HepG2 (cell line): Measurements from ENCODE around the gene TSNAXIP1. TPM values are rescaled to one million over a fixed set of nuclear protein-coding genes. Genes with fewer than 3 reads are reported as not detected.
A peak's percentile ranks its signal among the peaks of the same experiment; 100 is the strongest.

Experiments used
- CERS6 ChIP-seq: sonication (generic); formaldehyde crosslinking; IDR thresholded peaks from 2 replicates; pipeline ENCODE4 v1.5.0; 2020; ENCODE audit warnings: missing genetic modification reagents
- GATAD2A ChIP-seq: IDR thresholded peaks from 2 replicates; pipeline ENCODE4 v1.6.1; 2016
- HBP1 ChIP-seq: IDR thresholded peaks from 2 replicates; pipeline ENCODE4 v1.6.1; 2016; ENCODE audit warnings: low read depth, control low read depth
- HDAC2 ChIP-seq: sonication (generic); formaldehyde crosslinking; IDR thresholded peaks from 2 replicates; pipeline ENCODE4 v1.4.0; 2020; ENCODE audit warnings: missing genetic modification reagents
- KDM5B ChIP-seq: sonication (generic); formaldehyde crosslinking; IDR thresholded peaks from 2 replicates; pipeline ENCODE4 v1.4.0; 2020; ENCODE audit warnings: missing genetic modification reagents, mild to moderate bottlenecking, borderline replicate concordance
- MAX ChIP-seq: IDR thresholded peaks from 2 replicates; pipeline ENCODE4 v1.6.1; 2012; ENCODE audit warnings: inconsistent platforms
- MED13 ChIP-seq: sonication (generic); formaldehyde crosslinking; IDR thresholded peaks from 2 replicates; pipeline ENCODE4 v1.5.0; 2020; ENCODE audit warnings: missing genetic modification reagents
- RNF219 ChIP-seq: sonication (generic); formaldehyde crosslinking; IDR thresholded peaks from 2 replicates; pipeline ENCODE4 v1.5.0; 2020; ENCODE audit warnings: mild to moderate bottlenecking, missing genetic modification reagents
- SMYD3 ChIP-seq: sonication (generic); formaldehyde crosslinking; IDR thresholded peaks from 2 replicates; pipeline ENCODE4 v1.8.1; 2023; ENCODE audit warnings: mild to moderate bottlenecking, missing genetic modification reagents
- U2AF2 ChIP-seq: fragments of 200-400 bp; formaldehyde crosslinking; IDR thresholded peaks from 2 replicates; pipeline ENCODE4 v1.6.1; 2017; ENCODE audit warnings: low read depth, mild to moderate bottlenecking, low read length
- ZNF746 ChIP-seq: sonication (generic); formaldehyde crosslinking; IDR thresholded peaks from 2 replicates; pipeline ENCODE4 v1.8.0; 2022; ENCODE audit warnings: mild to moderate bottlenecking, missing genetic modification reagents
- polyA plus RNA-seq, 8 experiments: library from polyadenylated mRNA; depleted of rRNA in 3 of 8; stranded (reverse) in 7 of 8; unstranded in 1 of 8; fragments of >200 nt; fragmentation: Illumina TruSeq in 4 of 8; extraction: Trizol in 4 of 8; gene quantifications; 2 replicates each; pipeline versions ENCODE4 v1.2.1 to v1.2.3, GENCODE V29; 2011 to 2016; ENCODE audit warnings: low read depth in 4 of 8, missing spikeins in 1 of 8, mixed read lengths in 1 of 8; ENCODE audit not compliant: insufficient read depth in 1 of 8
- total RNA-seq, 5 experiments: library from RNA; depleted of rRNA; stranded (reverse); fragments of >200 nt; fragmentation: Illumina TruSeq; extraction: Trizol; gene quantifications; 2 replicates each; pipeline ENCODE4 v1.2.3, GENCODE V29; 2016; ENCODE audit warnings: low read depth in 1 of 5
- TF ChIP-seq, protein P1 (sequence below), 2 experiments: sonication (generic) in 1 of 2; formaldehyde crosslinking in 1 of 2; IDR thresholded peaks; 2 replicates each; pipeline versions ENCODE4 v1.6.1 to v1.9.0; 2014 to 2022; ENCODE audit warnings: antibody characterized with exemption in 1 of 2, borderline replicate concordance in 1 of 2, inconsistent platforms in 1 of 2, low read depth in 1 of 2, missing genetic modification reagents in 1 of 2
- TF ChIP-seq, protein P2 (sequence below): sonication (generic); formaldehyde crosslinking; IDR thresholded peaks from 2 replicates; pipeline ENCODE4 v1.4.0; 2020; ENCODE audit warnings: missing genetic modification reagents

TSNAXIP1 gene
- total and polyA plus RNA-seq, 2 of the 13 experiments (the other 11 are each of a cell fraction or from before 2014, with no cell fraction given): 0.37 to 0.86 TPM

DNA sequence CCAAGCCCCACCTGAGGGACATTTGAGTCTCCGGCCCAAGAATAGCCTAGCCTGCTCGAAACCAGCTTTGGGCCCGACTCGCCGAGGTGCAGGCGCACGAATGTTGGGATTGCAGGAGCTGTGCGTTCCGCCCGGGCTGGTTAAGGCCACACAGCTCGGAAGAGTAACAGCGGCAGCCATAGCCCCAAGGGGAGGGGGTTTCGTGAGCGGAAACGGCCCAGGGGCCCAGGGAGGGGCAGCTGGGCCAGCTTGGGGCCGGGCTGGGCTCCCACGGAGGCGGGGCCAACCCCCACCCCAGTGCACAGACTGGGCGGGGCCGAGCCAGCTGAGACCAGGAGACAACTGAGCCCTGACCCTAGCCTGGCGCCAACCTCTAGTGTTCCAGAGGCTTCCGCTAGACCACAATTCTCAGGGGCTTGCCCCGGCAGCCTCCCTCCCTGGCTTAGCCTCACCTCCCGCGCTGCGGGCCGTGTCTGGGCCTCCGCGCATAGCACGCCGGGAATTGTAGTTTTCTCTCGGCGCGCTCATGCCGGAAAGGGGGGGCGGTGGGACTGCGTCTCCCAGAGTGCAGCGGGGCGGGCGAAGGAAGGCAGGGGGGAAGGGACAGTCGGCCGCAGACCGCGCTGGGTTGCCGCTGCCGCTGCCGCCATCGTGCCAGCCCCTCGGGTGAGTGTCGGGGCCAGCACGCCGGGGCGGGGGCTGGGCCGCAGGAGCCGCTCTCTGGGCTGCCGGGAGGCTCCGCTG lies 39.8 kb downstream of the TSNAXIP1 start, which contains the start of gene NUTF2 (continued):
- TF ChIP-seq HBP1 (CRISPR knock-in tag) (no peak), SMYD3 (no peak), MAX (peak; percentile 93), GATAD2A (peak; percentile 53), U2AF2 (0 out of 2 replicates have a peak, but pooled peaks have one; percentile 36), ZNF746 (CRISPR knock-in tag) (peak; percentile 79), MED13 (CRISPR knock-in tag) (no peak), CERS6 (no peak), KDM5B (CRISPR knock-in tag) (peak; percentile 78), RNF219 (peak; percentile 83; the same call in 1 of the 2 replicates), HDAC2 (CRISPR knock-in tag) (peak; percentile 87)
- TF ChIP-seq, protein P1, sequence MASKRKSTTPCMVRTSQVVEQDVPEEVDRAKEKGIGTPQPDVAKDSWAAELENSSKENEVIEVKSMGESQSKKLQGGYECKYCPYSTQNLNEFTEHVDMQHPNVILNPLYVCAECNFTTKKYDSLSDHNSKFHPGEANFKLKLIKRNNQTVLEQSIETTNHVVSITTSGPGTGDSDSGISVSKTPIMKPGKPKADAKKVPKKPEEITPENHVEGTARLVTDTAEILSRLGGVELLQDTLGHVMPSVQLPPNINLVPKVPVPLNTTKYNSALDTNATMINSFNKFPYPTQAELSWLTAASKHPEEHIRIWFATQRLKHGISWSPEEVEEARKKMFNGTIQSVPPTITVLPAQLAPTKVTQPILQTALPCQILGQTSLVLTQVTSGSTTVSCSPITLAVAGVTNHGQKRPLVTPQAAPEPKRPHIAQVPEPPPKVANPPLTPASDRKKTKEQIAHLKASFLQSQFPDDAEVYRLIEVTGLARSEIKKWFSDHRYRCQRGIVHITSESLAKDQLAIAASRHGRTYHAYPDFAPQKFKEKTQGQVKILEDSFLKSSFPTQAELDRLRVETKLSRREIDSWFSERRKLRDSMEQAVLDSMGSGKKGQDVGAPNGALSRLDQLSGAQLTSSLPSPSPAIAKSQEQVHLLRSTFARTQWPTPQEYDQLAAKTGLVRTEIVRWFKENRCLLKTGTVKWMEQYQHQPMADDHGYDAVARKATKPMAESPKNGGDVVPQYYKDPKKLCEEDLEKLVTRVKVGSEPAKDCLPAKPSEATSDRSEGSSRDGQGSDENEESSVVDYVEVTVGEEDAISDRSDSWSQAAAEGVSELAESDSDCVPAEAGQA (IDR thresholded peaks at IDR 0.05; ENCODE audit: low read depth): peak; percentile 76; the same call in 1 of the 2 replicates
- TF ChIP-seq, protein P1 (CRISPR knock-in tag; IDR thresholded peaks at IDR 0.05; ENCODE audit: borderline replicate concordance): 0 out of 2 replicates have a peak, but pooled peaks have one; percentile 32
- TF ChIP-seq, protein P2, sequence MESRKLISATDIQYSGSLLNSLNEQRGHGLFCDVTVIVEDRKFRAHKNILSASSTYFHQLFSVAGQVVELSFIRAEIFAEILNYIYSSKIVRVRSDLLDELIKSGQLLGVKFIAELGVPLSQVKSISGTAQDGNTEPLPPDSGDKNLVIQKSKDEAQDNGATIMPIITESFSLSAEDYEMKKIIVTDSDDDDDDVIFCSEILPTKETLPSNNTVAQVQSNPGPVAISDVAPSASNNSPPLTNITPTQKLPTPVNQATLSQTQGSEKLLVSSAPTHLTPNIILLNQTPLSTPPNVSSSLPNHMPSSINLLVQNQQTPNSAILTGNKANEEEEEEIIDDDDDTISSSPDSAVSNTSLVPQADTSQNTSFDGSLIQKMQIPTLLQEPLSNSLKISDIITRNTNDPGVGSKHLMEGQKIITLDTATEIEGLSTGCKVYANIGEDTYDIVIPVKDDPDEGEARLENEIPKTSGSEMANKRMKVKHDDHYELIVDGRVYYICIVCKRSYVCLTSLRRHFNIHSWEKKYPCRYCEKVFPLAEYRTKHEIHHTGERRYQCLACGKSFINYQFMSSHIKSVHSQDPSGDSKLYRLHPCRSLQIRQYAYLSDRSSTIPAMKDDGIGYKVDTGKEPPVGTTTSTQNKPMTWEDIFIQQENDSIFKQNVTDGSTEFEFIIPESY (CRISPR knock-in tag): peak; percentile 56; the same call in 1 of the 2 replicates
